SKM-1 treated with dmso at 0.1 percent for 144 hours (cell line): ENCODE data around the gene COG3.

ENCODE experiments used
- DNase-seq: peaks from one replicate; lab custom pipeline; 2025; ENCODE audit not compliant: unreplicated experiment; lab: John Stamatoyannopoulos, UW

The COG3 gene

GRCh38 chr13:45447050-45447661 is 17.6 kb upstream of the COG3 start:
- no peak for DNase-seq

GRCh38 chr13:45448965-45449559 is 15.7 kb upstream of the COG3 start:
- DNase-seq: no peak

GRCh38 chr13:45451282-45451681 is 13.5 kb upstream of the COG3 start:
- DNase-seq: no peak

GRCh38 chr13:45454204-45454603 is 10.5 kb upstream of the COG3 start:
- DNase-seq: no peak

GRCh38 chr13:45456196-45456972 is 8.4 kb upstream of the COG3 start:
- DNase-seq: no peak

GRCh38 chr13:45464141-45464686 is 525 bp upstream of the COG3 start:
- no peak for DNase-seq

GRCh38 chr13:45466359-45466758 is 1.6 kb downstream of the COG3 start:
- no peak for DNase-seq

GRCh38 chr13:45468635-45469034 is 3.9 kb downstream of the COG3 start:
- no peak for DNase-seq

GRCh38 chr13:45472171-45472705 is 7.5 kb downstream of the COG3 start:
- no peak for DNase-seq

- DNase-seq: peak; percentile 6
Observed at GRCh38 chr13:45473627-45474026, 8.9 kb downstream of the COG3 start.

- no peak for DNase-seq
Observed at GRCh38 chr13:45474584-45475454, 10.1 kb downstream of the COG3 start.

GRCh38 chr13:45479661-45480060 is 14.9 kb downstream of the COG3 start:
- no peak for DNase-seq

GRCh38 chr13:45481688-45482087 is 16.9 kb downstream of the COG3 start:
- DNase-seq: no peak

- no peak for DNase-seq
Observed at GRCh38 chr13:45482571-45483173, 17.9 kb downstream of the COG3 start.

- DNase-seq: no peak
Observed at GRCh38 chr13:45487604-45488003, 22.9 kb downstream of the COG3 start.

GRCh38 chr13:45490068-45490467 is 25.3 kb downstream of the COG3 start:
- DNase-seq: no peak

GRCh38 chr13:45492538-45492937 is 27.8 kb downstream of the COG3 start:
- DNase-seq: no peak

- no peak for DNase-seq
Observed at GRCh38 chr13:45496942-45497341, 32.2 kb downstream of the COG3 start.

- DNase-seq: no peak
Observed at GRCh38 chr13:45500492-45501174, 35.9 kb downstream of the COG3 start.

GRCh38 chr13:45501175-45501526 is 36.4 kb downstream of the COG3 start:
- no peak for DNase-seq
